Skin epidermis (tissue), 12 donors: ENCODE measurements around the gene APOBR.
"Not testable (repeated sequence)": the region's sequence is repeated elsewhere in the genome, so short reads cannot be mapped to it uniquely, and the experiment has no call there.

Experiments
- H3K27ac ChIP-seq, 21 experiments: fragments of 200-600 bp; sonication (generic) in 11 of 21; one replicate each; pipeline ENCODE4 v1.5.0; 2020; ENCODE audit warnings: mild to moderate bottlenecking in 3 of 21, inconsistent platforms in 2 of 21, moderate library complexity in 2 of 21
- H3K4me3 ChIP-seq, 7 experiments: fragments of 200-600 bp; sonication (generic) in 2 of 7; one replicate each; pipeline ENCODE4 v1.5.0; 2020; ENCODE audit warnings: inconsistent platforms in 2 of 7, mild to moderate bottlenecking in 2 of 7, moderate library complexity in 1 of 7

APOBR gene

GRCh38 chr16:28543072-28543471 lies 48.6 kb downstream of the APOBR start:
- H3K4me3 ChIP-seq = no peak overlapping the region
- peak overlapping the region in 13 of 21 experiments; percentile 5 to 72 (median 59) for H3K27ac ChIP-seq

DNA sequence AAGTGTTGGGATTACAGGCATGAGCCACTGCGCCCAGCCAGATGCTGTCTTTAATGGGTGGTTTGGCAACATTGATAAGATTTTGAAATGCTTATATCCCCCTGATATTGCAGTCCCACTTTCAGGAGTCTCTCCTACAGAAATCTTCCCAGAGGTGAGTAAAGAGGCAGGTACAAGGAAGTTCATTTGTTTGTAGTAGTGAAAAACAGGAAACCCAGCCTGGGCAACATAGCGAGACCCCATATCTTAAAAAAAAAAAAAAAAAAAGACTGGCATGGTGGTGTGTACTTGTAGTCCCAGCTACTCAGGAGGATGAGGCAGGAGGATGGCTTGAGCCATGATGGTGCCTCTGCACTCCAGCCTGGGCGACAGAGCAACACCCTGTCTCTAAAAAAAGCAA lies 50.6 kb downstream of the APOBR start:
- H3K4me3 ChIP-seq = no peak overlapping the region
- no peak overlapping the region for H3K27ac ChIP-seq

DNA sequence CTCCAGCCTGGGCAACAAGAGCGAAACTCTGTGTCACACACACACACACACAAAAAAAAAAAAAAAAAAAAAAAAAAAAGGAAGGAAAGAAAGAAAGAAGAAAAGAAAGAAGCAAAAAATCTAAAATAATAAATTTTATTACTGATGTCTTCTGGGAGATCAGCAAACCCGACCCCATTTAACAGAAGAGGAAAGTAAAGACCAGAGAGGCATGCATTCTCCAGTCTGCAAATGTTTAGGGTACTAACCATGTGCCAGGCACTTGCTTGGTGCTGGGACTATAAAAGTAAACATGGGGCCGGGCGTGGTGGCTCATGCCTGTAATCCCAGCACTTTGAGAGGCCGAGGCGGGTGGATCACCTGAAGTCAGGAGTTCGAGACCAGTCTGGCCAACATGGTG lies 51.5 kb downstream of the APOBR start:
- H3K27ac ChIP-seq, H3K4me3 ChIP-seq: not testable (repeated sequence)

DNA sequence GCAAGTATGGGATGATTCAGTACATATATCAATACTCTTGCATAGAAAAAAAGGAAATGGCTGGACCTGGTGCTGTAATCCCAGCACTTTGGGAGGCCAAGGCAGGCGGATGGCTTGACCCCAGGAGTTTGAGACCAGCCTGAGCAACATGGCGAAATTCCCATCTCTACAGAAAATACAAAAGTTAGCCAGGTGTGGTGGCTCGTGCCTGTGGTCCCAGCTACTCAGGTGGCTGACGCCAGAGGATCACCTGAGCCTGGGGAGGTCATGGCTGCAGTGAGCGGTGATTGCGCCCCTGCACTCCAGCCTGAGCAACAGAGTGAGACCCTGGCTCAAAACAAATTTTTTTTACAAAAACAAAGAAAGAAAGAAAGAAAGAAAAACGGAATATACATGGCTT lies 52.2 kb downstream of the APOBR start:
- H3K4me3 ChIP-seq = no peak overlapping the region
- no peak overlapping the region for H3K27ac ChIP-seq

DNA sequence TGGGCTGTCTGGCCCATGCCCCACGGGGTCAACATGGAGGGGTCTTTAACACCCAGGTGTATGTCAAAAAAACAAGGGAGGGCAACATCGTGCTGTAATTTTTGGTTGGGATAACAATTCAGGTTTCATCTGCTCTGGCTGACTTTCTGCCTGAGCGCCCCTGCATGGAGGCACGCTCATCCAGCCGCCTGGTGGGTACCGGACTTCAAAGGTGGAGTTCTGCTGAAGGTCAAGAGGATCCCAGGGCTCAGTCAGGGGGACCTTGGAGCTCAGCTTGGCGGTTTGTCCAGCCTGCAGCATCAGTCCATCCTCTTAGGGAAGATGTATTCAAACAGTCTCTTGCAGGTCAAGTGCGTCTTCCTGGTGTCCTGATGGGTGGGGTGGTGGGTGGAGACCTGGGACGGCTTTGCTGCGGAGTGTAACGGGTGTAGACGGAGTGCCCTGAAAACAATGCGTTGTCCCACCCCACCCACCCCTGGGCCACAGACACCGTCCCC lies 53.9 kb downstream of the APOBR start:
- Histone ChIP-seq H3K27ac (no peak overlapping the region), H3K4me3 (no peak overlapping the region)
